Body of pancreas (tissue), 4 donors: ENCODE measurements around the gene YBEY.

ENCODE experiments used
- POLR2A ChIP-seq, 3 donors: fragments of 450-650 bp; IDR thresholded peaks; one replicate each; pipeline ENCODE4 v1.6.1; 2016; ENCODE audit warnings: antibody characterized with exemption in 3 of 3, mild to moderate bottlenecking in 2 of 3
- TF ChIP-seq, protein P1 (sequence below), 7 experiments: fragments of 450-650 bp in 4 of 7; fragments of 200-600 bp in 3 of 7; sonication (generic) in 3 of 7; IDR thresholded peaks; one replicate each; pipeline ENCODE4 v1.5.1; 2016 to 2019; ENCODE audit warnings: antibody characterized with exemption in 7 of 7

DNA sequence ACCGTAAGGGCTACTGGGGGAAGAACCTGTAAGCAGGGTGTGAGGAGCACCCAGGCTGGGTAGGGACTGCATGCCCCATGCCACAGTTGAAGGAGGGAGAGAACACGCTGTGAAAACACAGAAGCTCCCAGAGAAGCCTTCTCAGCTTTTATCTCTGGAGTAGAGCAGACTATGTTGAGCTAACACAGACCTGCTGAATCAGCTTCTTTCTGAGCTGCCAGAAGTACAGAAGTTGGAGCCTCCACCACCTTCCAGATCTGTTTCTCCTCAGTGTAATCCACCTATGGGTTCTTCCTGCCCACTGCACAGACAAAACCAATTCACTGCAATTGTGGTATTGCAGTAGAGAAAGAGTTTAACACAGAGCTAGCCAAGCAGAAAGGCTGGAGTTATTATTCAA is 5.4 kb downstream of the YBEY start:
- TF ChIP-seq, protein P1, sequence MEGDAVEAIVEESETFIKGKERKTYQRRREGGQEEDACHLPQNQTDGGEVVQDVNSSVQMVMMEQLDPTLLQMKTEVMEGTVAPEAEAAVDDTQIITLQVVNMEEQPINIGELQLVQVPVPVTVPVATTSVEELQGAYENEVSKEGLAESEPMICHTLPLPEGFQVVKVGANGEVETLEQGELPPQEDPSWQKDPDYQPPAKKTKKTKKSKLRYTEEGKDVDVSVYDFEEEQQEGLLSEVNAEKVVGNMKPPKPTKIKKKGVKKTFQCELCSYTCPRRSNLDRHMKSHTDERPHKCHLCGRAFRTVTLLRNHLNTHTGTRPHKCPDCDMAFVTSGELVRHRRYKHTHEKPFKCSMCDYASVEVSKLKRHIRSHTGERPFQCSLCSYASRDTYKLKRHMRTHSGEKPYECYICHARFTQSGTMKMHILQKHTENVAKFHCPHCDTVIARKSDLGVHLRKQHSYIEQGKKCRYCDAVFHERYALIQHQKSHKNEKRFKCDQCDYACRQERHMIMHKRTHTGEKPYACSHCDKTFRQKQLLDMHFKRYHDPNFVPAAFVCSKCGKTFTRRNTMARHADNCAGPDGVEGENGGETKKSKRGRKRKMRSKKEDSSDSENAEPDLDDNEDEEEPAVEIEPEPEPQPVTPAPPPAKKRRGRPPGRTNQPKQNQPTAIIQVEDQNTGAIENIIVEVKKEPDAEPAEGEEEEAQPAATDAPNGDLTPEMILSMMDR (IDR thresholded peaks at IDR 0.05), result no peak
- no peak for TF ChIP-seq POLR2A (IDR thresholded peaks at IDR 0.05)
